Keratinocyte (primary cell): ENCODE measurements around the gene FBXL13.

Source experiments
- CTCF ChIP-seq, 3 experiments: IDR thresholded peaks in 1 of 3; conservative IDR thresholded peaks in 1 of 3; optimal IDR thresholded peaks in 1 of 3; 2 replicates in 2 of 3; 3 replicates in 1 of 3; pipeline versions ENCODE3 to v1.5.1; 2011; ENCODE audit warnings: low read length in 3 of 3, mild to moderate bottlenecking in 3 of 3, moderate library complexity in 2 of 3, control low read depth in 1 of 3, inconsistent platforms in 1 of 3; ENCODE audit not compliant: insufficient read depth in 2 of 3; ENCODE audit errors: extremely low read depth in 1 of 3
- EZH2 ChIP-seq: IDR thresholded peaks from one replicate; pipeline ENCODE4 v1.6.1; 2012; ENCODE audit warnings: inconsistent platforms, mild to moderate bottlenecking, low read length, moderate library complexity

GRCh38 chr7:102895602-102896001 lies 179.0 kb downstream of the FBXL13 start:
- TF ChIP-seq CTCF (optimal IDR thresholded peaks at IDR 0.05 in 1 of 3, IDR thresholded peaks at IDR 0.05 in 1 of 3, conservative IDR thresholded peaks at IDR 0.05 in 1 of 3; ENCODE audit: extremely low read depth in 1 of 3, insufficient read depth in 2 of 3, low read length in 3 of 3) (no peak), EZH2 (no peak)
